Lower leg skin (tissue), 4 donors: ENCODE data around the gene OR8B3. TPM values are rescaled to one million over a fixed set of nuclear protein-coding genes. Genes with fewer than 3 reads are reported as not detected.
"Not testable (repeated sequence)": the region's sequence is repeated elsewhere in the genome, so short reads cannot be mapped to it uniquely, and the experiment has no call there.

Source experiments
- DNase-seq, 2 donors: peaks; one replicate each; pipeline ENCODE4 v3.0.0-alpha.2; 2019; ENCODE audit warnings: low spot score in 2 of 2
- H3K4me3 ChIP-seq: fragments of 200-600 bp; sonication (generic); 2 replicates; pipeline ENCODE4 v1.5.1; 2017; ENCODE audit warnings: mild to moderate bottlenecking, low read depth; ENCODE audit not compliant: poor library complexity, severe bottlenecking
- CTCF ChIP-seq, 3 donors: fragments of 450-650 bp; IDR thresholded peaks; one replicate each; pipeline ENCODE4 v1.5.1; 2016; ENCODE audit warnings: antibody characterized with exemption in 3 of 3, mild to moderate bottlenecking in 3 of 3, moderate library complexity in 2 of 3
- POLR2A ChIP-seq, 2 donors: fragments of 450-650 bp; IDR thresholded peaks; one replicate each; pipeline ENCODE4 v1.6.1; 2016 to 2017; ENCODE audit warnings: antibody characterized with exemption in 2 of 2, mild to moderate bottlenecking in 1 of 2, moderate library complexity in 1 of 2
- WGBS, 2 donors: methylation state at CpG; one replicate each; pipeline ENCODE4 v1.1.5; 2018; 5-methylcytosine and 5-hydroxymethylcytosine counted together
- intact Hi-C: fragments of 100-400 bp; cut with DNase I; formaldehyde crosslinking; loops from one replicate; pipeline ENCODE4 v1.15.0; 2023; ENCODE audit warnings: low total_unique reads
- total RNA-seq, 4 donors: library from RNA; depleted of rRNA; stranded (reverse); fragments of >200 nt; gene quantifications; one replicate each; pipeline ENCODE4 v1.1.0, GENCODE V29; 2016

Gene OR8B3
- total RNA-seq, 4 donors from 2014 or later, result not detected

GRCh38 chr11:124384399-124384798 is 14.4 kb downstream of the OR8B3 start, which contains the start of gene OR8B2:
OR8B2 (minus strand) TSS chr11:124384499; CDS start chr11:124383343, 1,156 bp downstream.
- TF ChIP-seq POLR2A (IDR thresholded peaks at IDR 0.05), result no peak
- TF ChIP-seq CTCF (IDR thresholded peaks at IDR 0.05), result no peak
- WGBS, 2 donors, result 76% methylated on average over 2 of the region's 2 CpGs
- H3K4me3 ChIP-seq, result no peak within 1 kb of the TSS
- no peak for DNase-seq
- intact Hi-C loops, result no loop called here

- WGBS, 2 donors, result 85 to 89% methylated on average over 4 to 5 of the region's 6 CpGs
- H3K4me3 ChIP-seq, intact Hi-C loops, DNase-seq: not testable (repeated sequence)
These were observed 16.0 kb downstream of the OR8B3 start for GRCh38 chr11:124382857-124383256.

- no peak for DNase-seq
- intact Hi-C loops, result no loop called here
- 88 to 98% methylated on average over 2 of the region's 2 CpGs for WGBS, 2 donors
- H3K4me3 ChIP-seq, result no peak overlapping the region
- TF ChIP-seq POLR2A (IDR thresholded peaks at IDR 0.05) (no peak), CTCF (IDR thresholded peaks at IDR 0.05) (no peak)
These were observed 18.2 kb downstream of the OR8B3 start for GRCh38 chr11:124380585-124380984.

- no peak for DNase-seq
- 68 to 70% methylated on average over 3 of the region's 3 CpGs for WGBS, 2 donors
- intact Hi-C loops, result no loop called here
- TF ChIP-seq POLR2A (IDR thresholded peaks at IDR 0.05) (no peak), CTCF (IDR thresholded peaks at IDR 0.05) (no peak)
- H3K4me3 ChIP-seq, result no peak overlapping the region
These were observed 22.5 kb downstream of the OR8B3 start for GRCh38 chr11:124376280-124376679.

- intact Hi-C loops, result no loop called here
- TF ChIP-seq POLR2A (IDR thresholded peaks at IDR 0.05), result no peak
- TF ChIP-seq CTCF (IDR thresholded peaks at IDR 0.05), result no peak
- DNase-seq, result no peak
- WGBS, 2 donors, result 32 to 33% methylated on average over 2 of the region's 2 CpGs
- H3K4me3 ChIP-seq, result no peak overlapping the region
These were observed 39.3 kb downstream of the OR8B3 start for GRCh38 chr11:124359566-124359965.

- TF ChIP-seq POLR2A (IDR thresholded peaks at IDR 0.05) (no peak), CTCF (IDR thresholded peaks at IDR 0.05) (no peak)
- 37 to 76% methylated on average over 3 of the region's 3 CpGs for WGBS, 2 donors
- no peak for DNase-seq
- H3K4me3 ChIP-seq, result no peak overlapping the region
- intact Hi-C loops, result no loop called here
These were observed 52.4 kb downstream of the OR8B3 start for GRCh38 chr11:124346311-124346955.

Other genes with a start within 250 kb of the OR8B3 start
- not detected for gene OR10D3, start 215.7 kb downstream of the OR8B3 start, total RNA-seq
- gene OR8G1, start 157.9 kb downstream of the OR8B3 start, total RNA-seq, result not detected
- not detected for gene OR8G5, start 142.6 kb downstream of the OR8B3 start, total RNA-seq
- not detected for gene OR8D1, start 85.1 kb downstream of the OR8B3 start, total RNA-seq
- gene OR8D2, start 78.8 kb downstream of the OR8B3 start, total RNA-seq, result not detected
- not detected for gene OR8B2, start 14.5 kb downstream of the OR8B3 start, total RNA-seq
- gene OR8B4, start 25.8 kb upstream of the OR8B3 start, total RNA-seq, result not detected
- gene OR8B8, start 46.7 kb upstream of the OR8B3 start, total RNA-seq, result not detected
- not detected for gene OR8B12, start 144.6 kb upstream of the OR8B3 start, total RNA-seq
- gene OR8A1, start 171.0 kb upstream of the OR8B3 start, total RNA-seq, result not detected
- gene PANX3, start 212.4 kb upstream of the OR8B3 start, total RNA-seq, result not detected
- 10 to 100 TPM; 13.9 to 24.9 (median 17.9) TPM for gene TBRG1, start 223.8 kb upstream of the OR8B3 start, total RNA-seq